OCI-LY1 (cell line): ENCODE data around the gene ZNF630.
A peak's percentile ranks its signal among the peaks of the same experiment; 100 is the strongest.

Experiments used
- H2AFZ ChIP-seq: fragments of 200-600 bp; sonication (generic), shearing (Covaris generic); 2 replicates; pipeline ENCODE4 v1.6.0; 2014; ENCODE audit warnings: antibody characterized with exemption, mild to moderate bottlenecking, low read length
- H3F3A ChIP-seq: fragments of 200-600 bp; sonication (generic), shearing (Covaris generic); 2 replicates; pipeline ENCODE4 v1.6.0; 2014; ENCODE audit warnings: mild to moderate bottlenecking, antibody characterized with exemption, low read length, moderate library complexity; ENCODE audit not compliant: insufficient read depth
- H3K27ac ChIP-seq: fragments of 200-600 bp; sonication (generic); 2 replicates; pipeline ENCODE4 v1.5.1; 2014; ENCODE audit warnings: low read length, mixed run types, mild to moderate bottlenecking, low read depth; ENCODE audit not compliant: poor library complexity, severe bottlenecking
- H3K27me3 ChIP-seq: fragments of 200-600 bp; sonication (generic); 2 replicates; pipeline ENCODE4 v1.6.0; 2014; ENCODE audit warnings: antibody characterized with exemption, mild to moderate bottlenecking, low read length, moderate library complexity; ENCODE audit not compliant: insufficient read depth
- H3K36me3 ChIP-seq: fragments of 200-600 bp; sonication (generic); 2 replicates; pipeline ENCODE4 v1.6.1; 2014; ENCODE audit warnings: mild to moderate bottlenecking, antibody characterized with exemption, low read length, moderate library complexity, mixed read lengths; ENCODE audit not compliant: insufficient read depth
- H3K4me1 ChIP-seq: fragments of 200-600 bp; sonication (generic); 2 replicates; pipeline ENCODE4 v1.5.1; 2014; ENCODE audit warnings: mild to moderate bottlenecking, low read length, moderate library complexity; ENCODE audit not compliant: insufficient read depth, severe bottlenecking
- H3K4me2 ChIP-seq: fragments of 200-600 bp; sonication (generic), shearing (Covaris generic); 2 replicates; pipeline ENCODE4 v1.6.1; 2014; ENCODE audit warnings: low read length
- H3K4me3 ChIP-seq: fragments of 200-600 bp; sonication (generic); 2 replicates; pipeline ENCODE4 v1.5.1; 2014; ENCODE audit warnings: low read length, low read depth, mild to moderate bottlenecking, mixed read lengths; ENCODE audit not compliant: poor library complexity, severe bottlenecking
- H3K79me2 ChIP-seq: fragments of 200-600 bp; shearing (Covaris generic); 2 replicates; pipeline ENCODE4 v1.6.1; 2016; ENCODE audit warnings: mixed run types, low read length, mixed read lengths; ENCODE audit not compliant: insufficient read depth
- H3K9ac ChIP-seq: fragments of 200-600 bp; sonication (generic), shearing (Covaris generic); 2 replicates; pipeline ENCODE4 v1.6.1; 2014; ENCODE audit warnings: mild to moderate bottlenecking, low read length, mixed read lengths
- H3K9me2 ChIP-seq: fragments of 200-600 bp; sonication (generic), shearing (Covaris generic); 2 replicates; pipeline ENCODE4 v1.6.1; 2014; ENCODE audit warnings: low read depth, mild to moderate bottlenecking, low read length, mixed read lengths
- H3K9me3 ChIP-seq: fragments of 200-600 bp; shearing (Covaris generic); 2 replicates; pipeline ENCODE4 v1.6.1; 2014; ENCODE audit warnings: low read length, mixed read lengths
- H4K20me1 ChIP-seq: fragments of 200-600 bp; sonication (generic), shearing (Covaris generic); 2 replicates; pipeline ENCODE4 v1.6.0; 2016; ENCODE audit warnings: mild to moderate bottlenecking, low read length; ENCODE audit not compliant: insufficient read depth
- CTCF ChIP-seq: fragments of 200-600 bp; sonication (generic), shearing (Covaris generic); IDR thresholded peaks from 2 replicates; pipeline ENCODE4 v1.5.1; 2017; ENCODE audit warnings: mild to moderate bottlenecking, antibody characterized with exemption, low read length, moderate library complexity, mixed read lengths
- EZH2 ChIP-seq: fragments of 200-600 bp; sonication (generic), shearing (Covaris generic); IDR thresholded peaks from 2 replicates; pipeline ENCODE4 v1.8.0; 2017; ENCODE audit warnings: borderline replicate concordance, mixed run types, mild to moderate bottlenecking, antibody characterized with exemption, low read length, moderate library complexity, mixed read lengths

Gene ZNF630

GRCh38 chrX:48071986-48072605, 656 bp upstream of the ZNF630 start:
- no peak overlapping the region for H3K9ac ChIP-seq
- no peaks in the 10 kb centered on the region for H3K27me3 ChIP-seq
- peak overlapping the region; percentile 76 for H3K4me3 ChIP-seq
- H3K36me3 ChIP-seq, result no peaks in the 10 kb centered on the region
- no peaks in the 10 kb centered on the region for H3K9me2 ChIP-seq
- peak overlapping the region; percentile 78 for H3K4me2 ChIP-seq
- no peaks in the 10 kb centered on the region for H3F3A ChIP-seq
- no peak overlapping the region for H3K27ac ChIP-seq
- H3K79me2 ChIP-seq, result no peaks in the 10 kb centered on the region
- H4K20me1 ChIP-seq, result no peaks in the 10 kb centered on the region
- TF ChIP-seq CTCF, result no peak
- no peak for TF ChIP-seq EZH2
- H2AFZ ChIP-seq, result no peak overlapping the region
- no peaks in the 10 kb centered on the region for H3K9me3 ChIP-seq
- H3K4me1 ChIP-seq, result peaks cover 11% of the 10 kb centered on the region

DNA sequence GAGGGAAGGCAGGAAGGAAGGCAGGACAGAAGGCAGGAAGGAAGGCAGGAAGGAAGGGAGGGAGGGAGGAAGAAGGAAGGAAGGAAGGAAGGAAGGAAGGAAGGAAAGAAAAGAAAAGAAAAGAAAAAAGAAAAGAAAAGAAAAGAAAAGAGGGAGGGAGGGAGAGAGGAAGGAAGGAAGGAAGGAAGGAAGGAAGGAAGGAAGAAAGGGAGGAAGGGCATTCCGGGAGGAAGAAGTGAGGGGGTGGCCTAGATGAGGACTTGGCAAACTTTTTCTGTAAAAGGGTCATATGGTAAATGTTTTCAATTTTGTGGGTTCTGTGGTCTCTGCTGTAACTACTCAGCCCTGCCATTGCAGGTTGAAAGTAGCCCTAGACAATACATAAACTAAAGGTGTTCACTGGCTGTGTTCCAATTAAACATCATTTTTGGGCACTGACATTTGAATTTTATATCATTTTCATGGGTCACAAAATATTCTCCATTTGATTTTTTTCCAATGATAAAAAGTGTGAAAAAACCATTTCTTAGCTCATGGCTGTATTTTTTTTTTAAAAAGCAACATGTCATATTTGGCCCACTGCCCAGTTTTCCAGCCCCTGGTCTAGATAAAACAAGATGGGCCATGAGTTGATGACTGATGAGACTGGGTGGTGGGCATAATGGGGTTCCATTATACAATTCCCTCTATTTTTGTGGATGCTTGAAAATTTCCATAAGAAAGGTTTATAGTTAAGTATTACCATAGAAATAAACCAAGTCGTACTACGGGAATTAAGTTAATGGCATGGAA, 3.1 kb downstream of the ZNF630 start:
- Histone ChIP-seq H2AFZ (no peak overlapping the region), H3K9me2 (no peaks in the 10 kb centered on the region), H3K4me1 (peaks cover 11% of the 10 kb centered on the region), H3K27ac (no peak overlapping the region), H4K20me1 (no peaks in the 10 kb centered on the region), H3K9me3 (no peaks in the 10 kb centered on the region), H3K4me2 (no peak overlapping the region), H3F3A (no peaks in the 10 kb centered on the region), H3K9ac (no peak overlapping the region), H3K4me3 (no peak overlapping the region), H3K79me2 (no peaks in the 10 kb centered on the region), H3K36me3 (no peaks in the 10 kb centered on the region), H3K27me3 (no peaks in the 10 kb centered on the region)
- no peak for TF ChIP-seq EZH2
- TF ChIP-seq CTCF, result no peak

DNA sequence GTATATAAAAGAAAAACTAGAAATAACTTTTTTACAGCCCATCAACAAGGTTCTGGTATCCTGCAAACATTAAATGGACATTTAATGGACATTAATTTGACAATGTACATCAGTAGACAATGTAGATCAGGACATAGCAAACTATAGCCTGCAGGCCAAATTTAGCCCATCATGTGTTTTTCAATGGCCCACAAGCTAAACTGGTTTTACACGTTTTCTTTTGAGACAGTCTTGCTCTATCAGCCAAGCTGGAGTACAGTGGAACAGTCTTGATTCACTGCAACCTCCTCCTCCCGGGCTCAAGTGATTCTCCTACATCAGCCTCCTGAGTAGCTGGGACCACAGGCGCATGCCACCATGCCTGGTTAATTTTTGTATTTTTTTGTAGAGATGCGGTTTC, 7.2 kb downstream of the ZNF630 start:
- Histone ChIP-seq H3K9me2 (no peaks in the 10 kb centered on the region), H3K9me3 (no peaks in the 10 kb centered on the region), H3F3A (no peaks in the 10 kb centered on the region), H2AFZ (no peak overlapping the region), H3K27me3 (no peaks in the 10 kb centered on the region), H3K4me3 (no peak overlapping the region), H3K4me2 (no peak overlapping the region), H3K4me1 (no peaks in the 10 kb centered on the region), H3K79me2 (no peaks in the 10 kb centered on the region), H3K9ac (no peak overlapping the region), H3K27ac (no peak overlapping the region), H4K20me1 (no peaks in the 10 kb centered on the region), H3K36me3 (no peaks in the 10 kb centered on the region)
- no peak for TF ChIP-seq EZH2
- no peak for TF ChIP-seq CTCF
